ENCODE results near the gene GABARAPL2.
"Not testable (repeated sequence)": the region's sequence is repeated elsewhere in the genome, so short reads cannot be mapped to it uniquely, and the experiment has no call there.

The GABARAPL2 gene

DNA sequence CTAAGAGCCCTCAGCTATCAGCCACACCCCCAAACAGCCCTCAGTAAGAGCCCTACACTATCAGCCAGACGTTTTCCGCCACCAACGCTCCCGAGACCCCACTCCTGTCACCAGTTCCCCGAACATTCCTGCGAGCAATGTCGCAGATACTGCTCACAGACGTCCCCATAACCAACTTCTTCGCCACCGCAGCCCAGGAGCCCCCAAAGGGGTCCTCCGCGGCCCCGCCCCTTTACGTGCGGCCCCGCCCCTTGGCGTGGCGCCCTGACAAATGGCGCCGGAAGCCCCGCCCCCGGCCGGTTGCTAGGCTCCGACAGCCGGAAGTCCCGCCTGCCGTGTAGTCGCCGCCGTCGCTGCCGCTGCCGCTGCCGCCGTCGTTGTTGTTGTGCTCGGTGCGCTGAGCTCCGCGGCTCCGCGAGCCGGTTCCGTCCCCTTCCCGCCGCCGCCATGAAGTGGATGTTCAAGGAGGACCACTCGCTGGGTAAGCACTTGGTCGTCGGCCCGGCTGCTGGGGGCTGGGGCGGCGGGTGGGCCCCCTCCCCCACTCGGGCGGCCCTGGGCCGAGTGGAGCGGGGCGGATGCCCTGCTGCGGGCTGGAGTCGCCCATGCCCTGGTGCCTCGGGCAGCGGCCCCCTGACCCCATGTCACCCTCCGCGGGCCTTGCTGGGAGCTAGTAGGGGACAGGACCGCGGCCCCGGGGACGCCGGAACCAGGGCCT, at the start of gene GABARAPL2:
GABARAPL2 (plus strand) TSS at position 340 of the 718 bp plus-strand sequence; CDS start at position 448, 108 bp downstream.
- DNase-seq (ENCODE audit: low read depth in 2 of 2): peak; percentile 87 to 89

DNA sequence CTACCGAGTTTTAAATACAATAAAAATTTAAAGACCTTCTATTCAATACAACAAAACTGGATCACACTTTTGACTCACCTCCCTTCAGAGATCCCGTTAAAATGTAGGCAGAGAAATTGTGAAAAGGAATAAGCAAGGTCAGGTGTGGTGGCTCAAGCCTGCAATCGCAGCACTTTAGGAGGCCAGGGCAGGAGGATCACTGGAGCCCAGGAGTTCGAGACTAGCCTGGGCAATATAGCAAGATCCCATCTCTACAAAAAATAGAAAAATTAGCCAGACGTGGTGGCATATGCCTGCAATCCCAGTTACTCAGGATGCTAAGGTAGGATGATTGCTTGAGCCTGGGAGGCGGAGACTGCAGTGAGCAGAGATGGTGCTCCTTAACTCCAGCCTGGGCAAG, 47.0 kb upstream of the GABARAPL2 start:
- no peak for DNase-seq (ENCODE audit: low read depth in 2 of 2)

DNA sequence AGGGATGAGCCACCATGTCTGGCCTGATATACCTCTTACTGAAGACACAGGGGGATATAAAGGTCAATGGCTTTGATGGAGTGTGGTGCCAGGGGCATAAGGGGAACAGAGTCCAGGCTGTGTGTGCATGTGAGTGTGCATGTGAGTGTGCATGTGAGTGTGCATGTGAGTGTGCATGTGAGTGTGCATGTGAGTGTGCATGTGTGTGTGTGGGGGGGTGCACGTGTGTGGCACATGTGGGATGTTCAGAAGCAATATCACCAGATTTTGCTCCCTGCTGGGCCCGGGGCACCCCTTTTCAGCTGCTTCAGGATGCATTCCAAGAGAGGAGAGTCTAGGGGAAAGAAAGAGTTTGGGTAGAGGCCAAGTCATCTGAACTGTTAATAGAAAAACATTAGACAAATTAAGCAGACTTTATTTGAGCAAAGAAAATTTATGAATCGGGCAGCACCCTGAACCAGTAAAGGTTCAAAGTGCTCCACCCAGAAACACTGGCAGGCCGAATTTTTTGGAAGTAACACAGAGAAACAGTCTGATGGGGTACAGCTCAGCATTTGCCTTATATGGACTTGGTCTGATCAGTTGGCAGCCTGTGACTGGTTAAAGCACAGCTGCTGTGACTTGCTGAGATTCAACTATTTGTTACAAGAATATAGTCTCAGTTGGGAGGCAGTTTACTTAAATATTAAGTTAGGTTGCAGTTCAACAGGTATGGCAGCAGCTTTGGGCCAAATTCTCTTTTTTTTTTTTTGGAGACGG, 40.0 kb upstream of the GABARAPL2 start:
- DNase-seq (ENCODE audit: low read depth in 2 of 2): no peak

DNA sequence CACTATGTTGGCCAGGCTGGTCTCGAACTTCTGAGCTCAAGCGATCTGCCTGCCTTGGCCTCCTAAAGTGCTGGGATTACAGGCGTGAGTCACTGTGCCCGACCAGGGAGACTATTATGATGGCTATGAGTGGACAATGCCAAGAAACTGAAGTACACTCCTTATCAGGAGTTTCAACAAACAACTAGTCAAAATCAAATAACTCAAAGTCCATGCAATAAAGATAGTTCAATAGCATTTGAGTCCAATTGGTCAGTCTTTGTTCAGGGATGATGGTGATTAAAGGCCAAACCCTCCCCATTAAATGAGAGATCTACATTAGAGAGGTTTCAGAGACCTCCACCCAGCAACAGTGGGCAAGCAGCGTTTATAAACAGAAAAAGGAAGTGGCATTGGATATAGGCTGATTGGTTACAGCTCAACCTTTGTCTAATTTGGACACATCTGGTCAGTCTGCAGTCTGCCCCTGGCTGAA, 38.3 kb upstream of the GABARAPL2 start:
- DNase-seq (ENCODE audit: low read depth in 2 of 2): no peak

DNA sequence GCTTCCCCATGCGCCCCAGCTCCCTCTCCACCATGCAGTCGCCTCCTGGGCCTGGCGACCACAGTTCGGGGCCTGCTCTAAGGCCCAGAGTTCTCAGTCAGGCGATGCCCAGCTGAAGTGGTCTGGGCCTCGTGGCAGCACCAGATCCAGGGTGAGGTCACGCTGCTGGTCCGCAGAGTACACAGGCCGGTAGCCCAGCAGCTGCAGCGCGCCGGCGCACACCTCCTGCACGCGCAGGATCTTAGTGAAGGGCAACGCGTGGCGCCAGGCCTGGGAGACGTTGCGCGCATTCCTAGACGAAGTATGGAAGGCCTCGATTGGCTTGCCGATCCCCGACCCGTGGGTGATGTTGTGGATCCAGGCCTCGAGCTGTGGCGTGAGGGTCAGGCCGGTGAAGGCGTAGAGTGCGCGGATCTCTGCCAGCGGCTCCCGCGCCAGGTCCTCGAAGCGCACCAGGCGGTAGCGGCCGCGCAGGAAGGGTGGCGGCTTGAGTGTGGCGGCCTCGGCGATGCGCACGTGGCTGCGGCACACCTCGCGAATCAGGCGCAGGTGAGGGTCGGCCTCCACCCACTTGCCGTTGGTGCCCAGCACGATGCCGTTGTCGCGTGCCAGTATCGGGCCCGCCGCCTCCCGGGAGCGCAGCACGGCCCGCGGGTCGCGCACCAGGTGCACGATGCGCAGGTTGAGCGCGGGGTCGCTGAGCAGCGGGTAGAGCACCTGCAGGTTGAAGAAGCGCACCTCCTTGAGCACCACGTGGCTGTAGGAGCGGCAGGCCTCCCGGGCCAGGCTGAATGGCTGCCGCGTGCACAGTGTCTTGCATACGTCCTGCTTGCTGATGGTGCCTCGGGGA, 36.9 kb upstream of the GABARAPL2 start:
- no peak for DNase-seq (ENCODE audit: low read depth in 2 of 2)

DNA sequence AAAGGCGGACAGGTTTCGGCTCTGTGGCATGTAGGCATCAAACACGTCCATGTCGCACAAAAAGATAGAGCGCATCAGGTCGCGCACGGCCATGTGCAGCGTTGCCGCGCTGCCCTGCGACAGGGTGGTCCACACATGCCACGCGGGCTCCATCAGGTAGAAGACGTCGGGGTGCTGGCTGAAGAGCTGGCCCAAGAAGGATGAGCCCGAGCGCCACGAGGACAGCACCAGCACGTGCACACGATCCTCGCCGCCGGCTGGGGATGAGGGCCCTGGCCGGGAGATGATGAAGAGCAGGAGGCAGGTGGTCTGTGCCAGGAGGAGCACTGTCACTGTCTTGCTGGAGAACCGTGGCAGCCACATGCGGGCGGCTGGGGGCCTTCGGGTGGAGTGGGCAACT, 36.2 kb upstream of the GABARAPL2 start:
- DNase-seq (ENCODE audit: low read depth in 2 of 2): no peak

DNA sequence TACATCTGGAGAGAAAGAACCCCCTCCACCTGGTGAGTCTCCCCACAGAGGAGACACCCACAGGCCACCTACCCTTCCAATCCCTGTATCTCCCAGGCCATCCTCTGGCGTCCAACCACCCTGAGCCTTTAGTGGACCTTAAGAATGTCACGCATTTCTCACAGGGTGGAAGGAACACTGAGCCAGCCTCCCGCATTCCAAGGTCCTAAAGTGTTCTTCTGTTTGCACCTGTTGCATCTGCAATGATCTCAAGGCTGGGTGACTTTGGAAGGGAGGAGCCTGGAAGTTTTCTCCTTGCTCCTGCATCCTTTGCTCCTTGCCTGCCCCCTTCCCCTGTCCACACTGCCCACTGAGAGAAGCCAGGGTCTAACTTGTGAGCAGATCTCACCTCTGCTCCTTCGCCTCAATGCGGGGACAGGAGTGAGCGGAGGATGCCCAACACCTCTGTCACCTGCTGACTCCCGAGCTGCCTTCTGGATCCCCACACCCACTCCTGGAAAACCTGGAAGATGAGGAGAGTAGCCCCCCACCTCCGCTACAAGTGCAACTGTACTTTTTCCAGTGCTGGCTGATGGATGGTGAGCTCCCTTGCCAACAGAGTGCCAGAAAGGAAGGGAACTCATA, 33.9 kb upstream of the GABARAPL2 start:
- no peak for DNase-seq (ENCODE audit: low read depth in 2 of 2)

DNA sequence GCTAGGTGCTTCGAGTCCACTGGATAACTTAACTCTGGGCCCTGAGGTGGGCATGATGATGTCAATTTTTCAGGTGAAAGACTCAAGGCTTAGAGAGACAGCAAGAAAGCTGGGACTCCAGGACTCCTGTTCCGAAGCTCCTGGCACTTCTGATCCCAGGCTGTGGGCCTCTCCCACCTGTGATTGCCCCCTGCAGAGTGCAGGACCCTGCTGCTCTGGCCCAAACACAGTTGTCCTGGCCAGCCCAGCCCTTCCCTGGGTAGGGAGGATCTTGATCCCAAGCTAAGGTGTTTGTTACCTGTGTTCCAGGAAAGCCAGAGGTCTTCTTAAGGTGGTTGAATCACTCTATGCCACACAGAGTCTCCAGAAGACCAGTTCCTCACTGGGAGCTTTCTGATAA, 33.4 kb upstream of the GABARAPL2 start:
- DNase-seq (ENCODE audit: low read depth in 2 of 2): no peak

DNA sequence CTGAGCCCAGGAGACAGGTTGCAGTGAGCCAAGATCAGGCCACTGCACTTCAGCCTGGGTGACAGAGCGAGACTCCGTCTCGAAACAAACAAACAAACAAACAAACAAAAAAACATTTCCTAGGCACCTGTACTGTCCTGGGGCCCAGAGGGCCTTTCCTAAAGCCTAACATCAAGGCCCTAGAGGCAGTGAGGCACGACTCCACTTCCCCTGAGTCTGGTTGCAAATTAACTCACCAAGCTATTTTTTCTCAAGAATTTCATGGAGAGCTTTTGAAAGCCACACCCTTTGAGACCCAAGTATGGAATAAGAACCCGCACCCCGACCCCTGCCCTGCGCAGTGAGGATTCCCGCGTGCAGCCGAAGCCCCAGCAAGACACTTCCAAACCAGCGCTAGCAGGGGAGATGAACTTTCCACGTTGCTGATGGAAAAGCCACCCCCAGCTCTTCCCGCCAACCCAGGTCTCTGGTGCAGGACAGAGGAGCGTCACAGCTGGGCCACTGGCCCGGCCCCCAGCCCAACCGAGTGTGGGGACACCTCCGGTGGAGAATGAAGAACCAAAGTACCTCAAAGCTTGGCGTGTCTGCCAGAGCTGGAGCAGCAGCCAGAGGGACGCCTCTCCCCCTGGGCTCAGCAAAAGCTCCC, 31.5 kb upstream of the GABARAPL2 start:
- DNase-seq (ENCODE audit: low read depth in 2 of 2): no peak

- no peak for DNase-seq (ENCODE audit: low read depth in 2 of 2)
These were observed 30.9 kb upstream of the GABARAPL2 start for GRCh38 chr16:75535211-75535843.

DNA sequence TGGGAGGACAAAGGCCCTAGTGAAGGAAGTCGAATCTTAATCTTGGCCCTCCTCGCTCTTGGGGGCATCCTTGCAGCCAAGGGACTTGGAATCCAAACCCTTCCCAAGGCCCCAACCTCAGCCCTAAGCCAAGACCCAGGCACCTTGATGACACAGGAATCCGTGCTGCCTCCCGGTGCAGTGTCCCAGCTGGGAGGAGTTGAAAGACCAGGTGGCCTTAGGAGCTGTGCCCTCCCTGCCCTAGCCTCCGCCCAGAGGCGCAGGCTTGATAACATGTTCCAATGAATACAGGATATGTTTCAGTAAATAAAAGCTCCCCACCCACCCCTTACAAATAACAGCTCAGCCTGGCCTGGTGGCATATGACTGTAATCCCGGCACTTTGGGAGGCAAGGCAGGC, 30.3 kb upstream of the GABARAPL2 start, which contains the start of gene CHST5:
CHST5 (minus strand) TSS at position 208 of the 400 bp plus-strand sequence. CDS start 5,724 bp downstream, outside the sequence.
- DNase-seq (ENCODE audit: low read depth in 2 of 2): no peak

- no peak for DNase-seq (ENCODE audit: low read depth in 2 of 2)
These were observed 28.4 kb upstream of the GABARAPL2 start for GRCh38 chr16:75537776-75538175.

DNA sequence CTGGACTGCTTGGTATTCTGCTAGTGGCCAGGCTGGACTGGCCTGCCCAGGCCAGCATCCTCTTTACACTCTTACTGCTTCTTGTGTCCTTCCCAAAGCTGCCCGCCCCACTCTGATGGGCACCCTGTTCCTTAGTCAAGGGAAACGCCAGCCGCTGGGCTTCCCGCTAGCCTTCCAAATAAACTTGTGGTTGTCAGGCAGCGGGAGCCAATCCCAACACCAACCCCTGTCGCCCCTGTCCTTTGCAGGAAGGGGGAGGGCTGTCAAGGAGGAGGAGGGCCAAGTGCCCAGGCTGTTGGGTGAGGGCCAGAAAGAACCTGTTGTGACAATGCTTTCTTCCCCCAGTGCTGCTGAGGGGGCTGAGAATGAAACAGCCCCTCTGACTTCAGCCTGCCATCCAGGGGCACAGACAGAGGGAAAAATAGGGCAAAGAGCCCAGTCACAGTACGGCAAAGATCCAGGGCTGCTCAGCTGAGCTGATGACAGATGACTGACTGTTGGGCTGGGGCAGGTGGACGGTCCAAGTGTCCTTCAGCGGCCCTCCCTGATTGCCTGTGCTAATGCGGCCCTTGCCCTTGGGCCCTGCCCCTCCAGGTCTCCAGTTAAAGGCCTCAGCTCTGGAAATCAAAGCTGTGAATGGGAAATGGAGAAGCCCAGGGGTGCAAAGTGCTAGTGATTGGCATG, 27.2 kb upstream of the GABARAPL2 start:
- DNase-seq (ENCODE audit: low read depth in 2 of 2): not testable (repeated sequence)

GRCh38 chr16:75541236-75541635, 24.9 kb upstream of the GABARAPL2 start:
- DNase-seq (ENCODE audit: low read depth in 2 of 2): no peak

- DNase-seq (ENCODE audit: low read depth in 2 of 2): not testable (repeated sequence)
These were observed 23.7 kb upstream of the GABARAPL2 start for GRCh38 chr16:75542462-75542861.

- DNase-seq (ENCODE audit: low read depth in 2 of 2): not testable (repeated sequence)
These were observed 20.3 kb upstream of the GABARAPL2 start for GRCh38 chr16:75545879-75546278.

- no peak for DNase-seq (ENCODE audit: low read depth in 2 of 2)
These were observed 19.9 kb upstream of the GABARAPL2 start for GRCh38 chr16:75546293-75546692.

DNA sequence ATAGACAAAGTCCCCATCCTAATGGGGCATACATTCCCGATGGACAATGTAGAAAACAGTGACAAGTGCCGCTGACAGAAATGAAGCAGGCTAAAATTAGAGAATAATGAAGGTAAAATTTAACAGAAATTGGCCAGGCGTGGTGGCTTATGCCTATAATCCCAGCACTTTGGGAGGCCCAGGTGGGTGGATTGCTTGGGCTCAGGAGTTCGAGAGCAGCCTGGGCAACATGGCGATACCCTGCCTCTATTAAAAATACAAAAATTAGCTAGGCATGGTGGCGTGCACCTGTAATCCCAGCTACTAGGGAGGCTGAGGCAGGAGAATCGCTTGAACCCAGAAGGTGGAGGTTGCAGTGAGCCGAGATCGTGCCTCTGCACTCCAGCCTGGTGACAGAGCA, 17.7 kb upstream of the GABARAPL2 start:
- DNase-seq (ENCODE audit: low read depth in 2 of 2): not testable (repeated sequence)

DNA sequence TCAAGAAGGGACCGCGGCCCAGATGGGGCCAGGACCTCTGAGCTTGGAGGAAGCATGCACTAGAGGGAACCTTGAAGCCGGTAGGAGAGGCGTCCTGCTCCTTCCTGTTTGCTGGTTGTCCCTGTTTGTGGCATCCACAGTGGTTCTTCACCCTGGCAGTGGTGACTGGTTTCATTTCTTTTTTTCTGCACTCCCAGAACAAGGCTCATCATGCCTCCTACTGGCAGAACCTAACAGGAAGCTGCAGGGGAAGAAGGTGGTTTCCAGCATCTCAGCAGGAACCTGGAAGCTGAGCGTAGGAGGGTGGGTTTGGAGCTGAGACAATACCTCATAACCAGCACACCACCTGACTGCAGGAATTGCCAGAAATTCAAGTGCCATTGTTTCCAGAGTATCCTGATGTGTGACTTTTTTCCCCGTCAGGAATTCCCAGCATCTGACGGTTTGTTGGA, 15.9 kb upstream of the GABARAPL2 start:
- DNase-seq (ENCODE audit: low read depth in 2 of 2): no peak

GRCh38 chr16:75552951-75553350, 13.2 kb upstream of the GABARAPL2 start:
- no peak for DNase-seq (ENCODE audit: low read depth in 2 of 2)
